LNCaP clone FGC (cell line): ENCODE data around the gene MLLT3.

ENCODE experiments used
- DNase-seq: peaks from one replicate; pipeline ENCODE4 v3.0.0-alpha.2; 2011; ENCODE audit warnings: low read depth
- H3K4me3 ChIP-seq: 2 replicates; pipeline ENCODE4 v1.5.1; 2011; ENCODE audit warnings: mild to moderate bottlenecking, low read depth, low read length, control low read depth
- TF ChIP-seq, protein P1 (sequence below): IDR thresholded peaks from 2 replicates; pipeline ENCODE4 v1.5.1; 2012; ENCODE audit warnings: mild to moderate bottlenecking; ENCODE audit not compliant: control insufficient read depth, insufficient read depth; ENCODE audit errors: extremely low read depth

The MLLT3 gene

GRCh38 chr9:20294046-20294750, 328.1 kb downstream of the MLLT3 start:
- no peak for DNase-seq
- TF ChIP-seq, protein P1, sequence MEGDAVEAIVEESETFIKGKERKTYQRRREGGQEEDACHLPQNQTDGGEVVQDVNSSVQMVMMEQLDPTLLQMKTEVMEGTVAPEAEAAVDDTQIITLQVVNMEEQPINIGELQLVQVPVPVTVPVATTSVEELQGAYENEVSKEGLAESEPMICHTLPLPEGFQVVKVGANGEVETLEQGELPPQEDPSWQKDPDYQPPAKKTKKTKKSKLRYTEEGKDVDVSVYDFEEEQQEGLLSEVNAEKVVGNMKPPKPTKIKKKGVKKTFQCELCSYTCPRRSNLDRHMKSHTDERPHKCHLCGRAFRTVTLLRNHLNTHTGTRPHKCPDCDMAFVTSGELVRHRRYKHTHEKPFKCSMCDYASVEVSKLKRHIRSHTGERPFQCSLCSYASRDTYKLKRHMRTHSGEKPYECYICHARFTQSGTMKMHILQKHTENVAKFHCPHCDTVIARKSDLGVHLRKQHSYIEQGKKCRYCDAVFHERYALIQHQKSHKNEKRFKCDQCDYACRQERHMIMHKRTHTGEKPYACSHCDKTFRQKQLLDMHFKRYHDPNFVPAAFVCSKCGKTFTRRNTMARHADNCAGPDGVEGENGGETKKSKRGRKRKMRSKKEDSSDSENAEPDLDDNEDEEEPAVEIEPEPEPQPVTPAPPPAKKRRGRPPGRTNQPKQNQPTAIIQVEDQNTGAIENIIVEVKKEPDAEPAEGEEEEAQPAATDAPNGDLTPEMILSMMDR, result no peak
- H3K4me3 ChIP-seq, result no peak overlapping the region

DNA sequence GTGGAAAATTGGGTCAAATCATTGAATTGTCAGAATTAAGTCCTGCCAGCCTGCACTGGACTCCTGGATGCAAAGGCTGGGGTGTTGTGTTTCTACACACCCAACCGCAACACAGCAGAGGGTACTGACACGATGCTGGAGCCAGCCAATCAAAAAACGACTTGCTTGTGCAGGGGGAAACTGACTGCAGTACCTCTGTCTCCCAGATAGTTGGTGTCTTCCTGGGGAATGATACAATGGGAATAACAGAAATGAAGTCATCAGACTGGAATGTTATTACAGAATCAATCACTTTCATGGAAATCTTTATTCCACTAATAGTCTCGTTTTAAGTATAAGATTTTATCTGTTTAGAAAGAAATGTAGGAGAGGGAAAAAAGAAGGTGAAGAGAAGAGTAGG, 330.3 kb downstream of the MLLT3 start:
- DNase-seq, result peak; percentile 1
- TF ChIP-seq, protein P1, result no peak

More for the DNA sequence above, 330.3 kb downstream of the MLLT3 start:
- no peak overlapping the region for H3K4me3 ChIP-seq
